ENCODE data around the gene RPL37.
"Not testable (repeated sequence)": the region's sequence is repeated elsewhere in the genome, so short reads cannot be mapped to it uniquely, and the experiment has no call there.

Gene RPL37

GRCh38 chr5:40829748-40830533 lies 5.1 kb downstream of the RPL37 start:
- in situ Hi-C loops (cut with HindIII; ENCODE audit: low pct_unique_long_range_greater_than_20kb, low sequenced_read_pairs): no loop called here
- no peak for TF ChIP-seq JUND (IDR thresholded peaks at IDR 0.05; ENCODE audit: low read depth)
- no peak for DNase-seq (ENCODE audit: low read depth in 1 of 2, low spot score in 1 of 2)

- in situ Hi-C loops (cut with HindIII; ENCODE audit: low pct_unique_long_range_greater_than_20kb, low sequenced_read_pairs): no loop called here
- no peak for TF ChIP-seq JUND (IDR thresholded peaks at IDR 0.05; ENCODE audit: low read depth)
Observed at GRCh38 chr5:40828690-40829661, 6.0 kb downstream of the RPL37 start.

GRCh38 chr5:40828021-40828631 lies 6.9 kb downstream of the RPL37 start:
- no peak for DNase-seq (ENCODE audit: low read depth in 1 of 2, low spot score in 1 of 2)
- TF ChIP-seq JUND (IDR thresholded peaks at IDR 0.05; ENCODE audit: low read depth): no peak
- in situ Hi-C loops (cut with HindIII; ENCODE audit: low pct_unique_long_range_greater_than_20kb, low sequenced_read_pairs): no loop called here

More at GRCh38 chr5:40828690-40829661, 6.0 kb downstream of the RPL37 start:
- peak in 1 of 2 experiments; percentile 65 for DNase-seq (ENCODE audit: low read depth in 1 of 2, low spot score in 1 of 2)

- TF ChIP-seq JUND (IDR thresholded peaks at IDR 0.05; ENCODE audit: low read depth): no peak
- no peak for DNase-seq (ENCODE audit: low read depth in 1 of 2, low spot score in 1 of 2)
- in situ Hi-C loops (cut with HindIII; ENCODE audit: low pct_unique_long_range_greater_than_20kb, low sequenced_read_pairs): no loop called here
Observed at GRCh38 chr5:40827188-40827977, 7.6 kb downstream of the RPL37 start.

GRCh38 chr5:40826489-40827187 lies 8.4 kb downstream of the RPL37 start:
- in situ Hi-C loops (cut with HindIII; ENCODE audit: low pct_unique_long_range_greater_than_20kb, low sequenced_read_pairs): no loop called here
- TF ChIP-seq JUND (IDR thresholded peaks at IDR 0.05; ENCODE audit: low read depth): no peak
- DNase-seq (ENCODE audit: low read depth in 1 of 2, low spot score in 1 of 2): no peak

GRCh38 chr5:40825461-40826043 lies 9.5 kb downstream of the RPL37 start:
- in situ Hi-C loops (cut with HindIII; ENCODE audit: low pct_unique_long_range_greater_than_20kb, low sequenced_read_pairs); DNase-seq (ENCODE audit: low read depth in 1 of 2, low spot score in 1 of 2): not testable (repeated sequence)

GRCh38 chr5:40823459-40823858 lies 11.6 kb downstream of the RPL37 start:
- DNase-seq (ENCODE audit: low read depth in 1 of 2, low spot score in 1 of 2): no peak
- no peak for TF ChIP-seq JUND (IDR thresholded peaks at IDR 0.05; ENCODE audit: low read depth)
- in situ Hi-C loops (cut with HindIII; ENCODE audit: low pct_unique_long_range_greater_than_20kb, low sequenced_read_pairs): no loop called here

GRCh38 chr5:40813698-40814281 lies 21.2 kb downstream of the RPL37 start:
- TF ChIP-seq JUND (IDR thresholded peaks at IDR 0.05; ENCODE audit: low read depth): no peak
- in situ Hi-C loops (cut with HindIII; ENCODE audit: low pct_unique_long_range_greater_than_20kb, low sequenced_read_pairs): no loop called here
- DNase-seq (ENCODE audit: low read depth in 1 of 2, low spot score in 1 of 2): no peak

GRCh38 chr5:40812125-40812524 lies 22.9 kb downstream of the RPL37 start:
- DNase-seq (ENCODE audit: low read depth in 1 of 2, low spot score in 1 of 2): no peak
- TF ChIP-seq JUND (IDR thresholded peaks at IDR 0.05; ENCODE audit: low read depth): no peak
- in situ Hi-C loops (cut with HindIII; ENCODE audit: low pct_unique_long_range_greater_than_20kb, low sequenced_read_pairs): no loop called here

GRCh38 chr5:40801771-40802562 lies 33.1 kb downstream of the RPL37 start:
- no peak for DNase-seq (ENCODE audit: low read depth in 1 of 2, low spot score in 1 of 2)
- in situ Hi-C loops (cut with HindIII; ENCODE audit: low pct_unique_long_range_greater_than_20kb, low sequenced_read_pairs): no loop called here
- no peak for TF ChIP-seq JUND (IDR thresholded peaks at IDR 0.05; ENCODE audit: low read depth)

All from T47D (cell line).